ENCODE measurements around the gene ARAP1. TPM values are rescaled to one million over a fixed set of nuclear protein-coding genes. Genes with fewer than 3 reads are reported as not detected.

The ARAP1 gene
- total RNA-seq, 4 donors from 2014 or later, result 53.8 to 126 (median 88.8) TPM

DNA sequence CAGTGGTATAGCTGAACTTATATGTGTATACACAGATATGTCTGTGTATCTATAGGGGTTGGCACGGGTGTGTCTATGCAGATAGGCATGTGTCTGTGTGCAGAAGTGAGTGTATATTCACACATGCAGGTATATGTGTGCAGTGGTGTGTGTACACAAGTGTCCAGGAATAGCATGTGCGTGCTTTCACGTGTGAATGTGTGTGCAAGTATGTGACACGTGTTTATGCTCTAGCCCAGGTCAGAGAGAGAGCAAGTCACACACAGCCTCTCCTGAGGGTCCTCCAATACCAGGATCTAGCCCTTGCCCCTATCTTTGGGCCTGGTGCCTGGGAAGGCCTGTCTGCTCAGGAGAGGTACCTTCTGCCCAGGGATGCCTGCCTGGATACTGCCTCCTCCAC is 104.3 kb downstream of the ARAP1 start:
- 81% methylated on average over 4 of the region's 4 CpGs for WGBS

DNA sequence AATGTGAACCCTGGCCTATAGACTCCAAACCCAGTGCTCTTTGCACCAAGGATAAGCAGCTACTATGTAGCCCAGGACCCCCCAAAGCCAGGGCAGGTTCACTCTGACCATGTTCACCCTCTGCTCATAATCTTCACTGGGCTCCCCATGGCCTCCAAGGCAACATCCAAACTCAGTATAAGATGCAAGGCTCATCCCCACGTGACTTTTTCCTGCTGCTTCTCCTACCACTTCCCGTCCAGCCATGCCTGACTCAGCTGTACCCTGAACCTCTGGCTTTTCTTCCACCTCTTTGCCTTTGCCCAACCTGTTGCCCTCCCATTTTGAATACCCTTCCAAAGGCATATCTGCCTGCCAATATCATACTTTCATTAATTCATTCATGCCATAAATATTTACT is 105.7 kb downstream of the ARAP1 start:
- Histone ChIP-seq H3K4me3 (no peak overlapping the region), H3K4me1 (peaks cover 19% of the 10 kb centered on the region), H3K36me3 (no peaks in the 10 kb centered on the region), H3K27ac (no peak overlapping the region), H3K9me3 (no peaks in the 10 kb centered on the region), H3K27me3 (peaks cover 13% of the 10 kb centered on the region)
- 80% methylated on average over 2 of the region's 2 CpGs for WGBS
- no peak for TF ChIP-seq POLR2AphosphoS5 (IDR thresholded peaks at IDR 0.05)
- TF ChIP-seq, protein P1, sequence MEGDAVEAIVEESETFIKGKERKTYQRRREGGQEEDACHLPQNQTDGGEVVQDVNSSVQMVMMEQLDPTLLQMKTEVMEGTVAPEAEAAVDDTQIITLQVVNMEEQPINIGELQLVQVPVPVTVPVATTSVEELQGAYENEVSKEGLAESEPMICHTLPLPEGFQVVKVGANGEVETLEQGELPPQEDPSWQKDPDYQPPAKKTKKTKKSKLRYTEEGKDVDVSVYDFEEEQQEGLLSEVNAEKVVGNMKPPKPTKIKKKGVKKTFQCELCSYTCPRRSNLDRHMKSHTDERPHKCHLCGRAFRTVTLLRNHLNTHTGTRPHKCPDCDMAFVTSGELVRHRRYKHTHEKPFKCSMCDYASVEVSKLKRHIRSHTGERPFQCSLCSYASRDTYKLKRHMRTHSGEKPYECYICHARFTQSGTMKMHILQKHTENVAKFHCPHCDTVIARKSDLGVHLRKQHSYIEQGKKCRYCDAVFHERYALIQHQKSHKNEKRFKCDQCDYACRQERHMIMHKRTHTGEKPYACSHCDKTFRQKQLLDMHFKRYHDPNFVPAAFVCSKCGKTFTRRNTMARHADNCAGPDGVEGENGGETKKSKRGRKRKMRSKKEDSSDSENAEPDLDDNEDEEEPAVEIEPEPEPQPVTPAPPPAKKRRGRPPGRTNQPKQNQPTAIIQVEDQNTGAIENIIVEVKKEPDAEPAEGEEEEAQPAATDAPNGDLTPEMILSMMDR (IDR thresholded peaks at IDR 0.05), result no peak
- TF ChIP-seq EP300 (IDR thresholded peaks at IDR 0.05), result no peak
- TF ChIP-seq POLR2A (IDR thresholded peaks at IDR 0.05), result no peak
- no peak for DNase-seq (ENCODE audit: low spot score in 2 of 2)

More for the DNA sequence above, 104.3 kb downstream of the ARAP1 start:
- H3K9me3 ChIP-seq, result no peaks in the 10 kb centered on the region
- H3K27ac ChIP-seq, result no peak overlapping the region
- no peak for TF ChIP-seq EP300 (IDR thresholded peaks at IDR 0.05)
- TF ChIP-seq POLR2A (IDR thresholded peaks at IDR 0.05), result no peak
- TF ChIP-seq POLR2AphosphoS5 (IDR thresholded peaks at IDR 0.05), result no peak
- TF ChIP-seq, protein P1 (IDR thresholded peaks at IDR 0.05), result no peak
- H3K27me3 ChIP-seq, result peaks cover 2% of the 10 kb centered on the region
- peaks cover 7% of the 10 kb centered on the region for H3K4me1 ChIP-seq
- H3K4me3 ChIP-seq, result no peak overlapping the region
- no peaks in the 10 kb centered on the region for H3K36me3 ChIP-seq
- DNase-seq (ENCODE audit: low spot score in 2 of 2), result no peak

DNA sequence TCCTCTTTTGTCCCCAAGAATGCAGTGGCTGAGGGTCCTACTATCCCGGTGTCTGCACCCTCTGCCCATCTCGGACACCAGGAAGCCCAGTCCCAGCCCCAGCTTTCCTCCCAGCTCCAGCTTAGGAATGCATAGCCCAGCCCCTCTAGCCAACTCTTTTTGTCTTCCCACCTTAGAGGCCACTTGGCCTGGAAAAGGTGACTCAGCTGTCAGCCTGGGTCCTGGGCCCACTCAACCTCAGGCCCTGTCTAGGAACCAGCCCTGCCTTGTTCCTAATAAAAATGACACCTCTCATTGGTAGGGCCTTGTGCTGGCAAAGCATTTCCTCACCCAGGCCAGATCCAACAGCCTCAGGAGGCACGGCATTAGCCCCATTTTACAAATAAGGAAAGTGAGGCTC is 106.2 kb downstream of the ARAP1 start:
- 79% methylated on average over 3 of the region's 3 CpGs for WGBS
- H3K4me3 ChIP-seq, result no peak overlapping the region
- peaks cover 19% of the 10 kb centered on the region for H3K4me1 ChIP-seq
- H3K27ac ChIP-seq, result no peak overlapping the region
- H3K27me3 ChIP-seq, result peaks cover 17% of the 10 kb centered on the region
- no peak for DNase-seq (ENCODE audit: low spot score in 2 of 2)
- TF ChIP-seq, protein P1 (IDR thresholded peaks at IDR 0.05), result no peak
- TF ChIP-seq EP300 (IDR thresholded peaks at IDR 0.05) (no peak), POLR2AphosphoS5 (IDR thresholded peaks at IDR 0.05) (no peak), POLR2A (IDR thresholded peaks at IDR 0.05) (no peak)
- H3K9me3 ChIP-seq, result no peaks in the 10 kb centered on the region
- no peaks in the 10 kb centered on the region for H3K36me3 ChIP-seq

DNA sequence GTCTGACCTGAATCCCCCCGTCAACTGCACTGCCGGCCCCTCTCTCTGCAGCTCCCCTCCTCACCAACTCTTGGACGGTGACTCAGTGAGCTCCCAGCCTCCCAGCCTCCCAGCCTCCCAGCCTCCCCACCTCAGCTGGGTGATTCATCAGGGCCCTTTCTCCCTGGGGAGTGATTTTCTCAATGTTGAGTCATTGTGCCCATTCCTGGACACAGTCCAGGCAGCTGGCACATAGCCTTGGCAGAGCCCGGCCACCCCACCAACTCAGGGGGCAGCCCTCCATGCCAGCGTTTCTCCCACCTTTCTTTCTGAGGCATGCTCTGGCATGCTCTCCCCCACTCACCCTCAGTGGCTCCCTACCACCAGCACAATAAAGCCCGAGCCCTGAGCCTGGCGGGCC is 108.7 kb downstream of the ARAP1 start:
- H3K4me3 ChIP-seq, result peak overlapping the region; percentile 54
- no peak for DNase-seq (ENCODE audit: low spot score in 2 of 2)
- TF ChIP-seq EP300 (IDR thresholded peaks at IDR 0.05) (no peak), POLR2A (IDR thresholded peaks at IDR 0.05) (no peak), POLR2AphosphoS5 (IDR thresholded peaks at IDR 0.05) (no peak)
- TF ChIP-seq, protein P1 (IDR thresholded peaks at IDR 0.05), result no peak
- peaks cover 19% of the 10 kb centered on the region for H3K4me1 ChIP-seq
- no peaks in the 10 kb centered on the region for H3K9me3 ChIP-seq
- peaks cover 40% of the 10 kb centered on the region for H3K27me3 ChIP-seq
- 70% methylated on average over 7 of the region's 7 CpGs for whole genome bisulfite sequencing
- H3K27ac ChIP-seq, result no peak overlapping the region
- H3K36me3 ChIP-seq, result no peaks in the 10 kb centered on the region

DNA sequence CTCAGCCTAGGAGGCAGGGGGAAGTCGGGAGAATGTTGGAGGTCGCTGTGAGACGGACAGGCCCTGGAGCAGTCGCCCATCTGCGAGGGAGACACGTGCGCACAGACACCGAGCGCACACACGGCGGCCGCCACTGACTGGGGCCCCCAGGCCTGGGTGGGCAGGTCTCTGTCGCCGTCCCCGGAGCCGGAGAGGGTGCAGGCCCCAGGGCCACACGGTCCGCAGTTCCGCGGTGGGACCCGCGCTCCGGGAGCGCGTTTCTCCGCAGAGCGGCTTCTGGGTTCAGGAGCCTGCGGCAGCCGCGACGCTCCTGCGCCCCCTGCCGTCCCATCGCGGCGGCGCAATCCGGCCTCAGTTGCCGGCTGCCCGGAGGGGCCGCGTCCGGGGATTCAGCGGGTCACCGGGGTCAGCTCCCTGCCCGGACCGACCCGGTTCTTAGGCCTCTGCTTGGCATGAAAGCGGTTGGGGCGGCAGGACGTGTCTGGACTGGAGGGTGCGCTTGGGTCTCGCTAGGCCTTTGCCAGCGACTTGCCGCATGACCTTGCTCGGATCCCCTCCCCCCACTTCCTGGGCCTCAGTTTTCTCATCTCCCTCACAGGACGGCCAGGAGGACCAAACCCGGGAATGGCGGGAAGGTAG is 109.2 kb downstream of the ARAP1 start:
- Histone ChIP-seq H3K36me3 (no peaks in the 10 kb centered on the region), H3K9me3 (no peaks in the 10 kb centered on the region), H3K4me3 (peak overlapping the region; percentile 54), H3K27me3 (peaks cover 45% of the 10 kb centered on the region), H3K27ac (no peak overlapping the region), H3K4me1 (peaks cover 21% of the 10 kb centered on the region)
- no peak for TF ChIP-seq EP300 (IDR thresholded peaks at IDR 0.05)
- TF ChIP-seq, protein P1 (IDR thresholded peaks at IDR 0.05), result peak; percentile 82 to 97
- DNase-seq (ENCODE audit: low spot score in 2 of 2), result no peak
- WGBS, result 6% methylated on average over 26 of the region's 59 CpGs

Measured in suprapubic skin (tissue), 4 donors.